22Rv1 (cell line): Measurements from ENCODE around the gene FHL1.
"Not testable (repeated sequence)": the region's sequence is repeated elsewhere in the genome, so short reads cannot be mapped to it uniquely, and the experiment has no call there.

Experiments used
- H3K27ac ChIP-seq: fragments of 450-650 bp; 2 replicates; pipeline ENCODE4 v1.5.1; 2017
- ZFX ChIP-seq: fragments of 450-650 bp; IDR thresholded peaks from 2 replicates; pipeline ENCODE4 v1.6.1; 2017; ENCODE audit warnings: antibody characterized with exemption, borderline replicate concordance
- TF ChIP-seq, protein P1 (sequence below): fragments of 450-650 bp; IDR thresholded peaks from 2 replicates; pipeline ENCODE4 v1.5.1; 2017; ENCODE audit warnings: mild to moderate bottlenecking

Gene FHL1

DNA sequence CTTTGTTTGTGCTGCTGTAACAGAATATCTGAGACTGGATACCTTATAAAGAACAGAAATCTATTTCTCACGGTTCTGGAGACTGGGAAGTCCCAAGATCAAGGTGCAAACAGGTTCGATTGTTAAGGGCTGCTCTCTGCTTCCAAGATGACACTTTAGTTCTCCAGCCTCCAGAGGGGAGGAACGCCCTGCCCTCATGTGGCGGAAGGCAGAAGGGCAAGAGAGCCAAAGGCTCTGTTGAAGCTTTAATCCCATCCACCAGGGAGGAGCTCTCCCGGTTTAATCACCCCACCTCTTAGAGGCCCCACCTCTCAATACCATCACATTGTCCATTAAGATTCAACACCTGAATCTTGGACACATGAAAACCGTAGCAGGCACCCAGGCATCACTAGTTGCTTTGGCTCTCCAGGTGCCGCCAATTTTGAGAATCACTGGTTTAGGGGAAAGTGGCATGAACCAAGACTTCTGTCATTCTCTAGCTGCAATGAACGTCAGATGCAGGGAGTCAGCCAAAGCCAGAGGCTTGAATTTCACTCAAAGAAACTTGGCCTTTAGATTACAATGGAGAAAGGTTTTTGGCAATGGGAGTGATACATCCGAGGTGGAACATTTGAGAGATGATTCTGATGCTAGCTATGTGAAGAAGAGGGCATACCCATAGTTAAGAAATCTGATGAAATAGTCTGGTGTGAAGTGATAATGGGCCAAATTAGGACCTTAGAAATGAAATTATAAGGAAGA is 15.7 kb downstream of the FHL1 start:
- no peak overlapping the region for H3K27ac ChIP-seq
- TF ChIP-seq, protein P1, sequence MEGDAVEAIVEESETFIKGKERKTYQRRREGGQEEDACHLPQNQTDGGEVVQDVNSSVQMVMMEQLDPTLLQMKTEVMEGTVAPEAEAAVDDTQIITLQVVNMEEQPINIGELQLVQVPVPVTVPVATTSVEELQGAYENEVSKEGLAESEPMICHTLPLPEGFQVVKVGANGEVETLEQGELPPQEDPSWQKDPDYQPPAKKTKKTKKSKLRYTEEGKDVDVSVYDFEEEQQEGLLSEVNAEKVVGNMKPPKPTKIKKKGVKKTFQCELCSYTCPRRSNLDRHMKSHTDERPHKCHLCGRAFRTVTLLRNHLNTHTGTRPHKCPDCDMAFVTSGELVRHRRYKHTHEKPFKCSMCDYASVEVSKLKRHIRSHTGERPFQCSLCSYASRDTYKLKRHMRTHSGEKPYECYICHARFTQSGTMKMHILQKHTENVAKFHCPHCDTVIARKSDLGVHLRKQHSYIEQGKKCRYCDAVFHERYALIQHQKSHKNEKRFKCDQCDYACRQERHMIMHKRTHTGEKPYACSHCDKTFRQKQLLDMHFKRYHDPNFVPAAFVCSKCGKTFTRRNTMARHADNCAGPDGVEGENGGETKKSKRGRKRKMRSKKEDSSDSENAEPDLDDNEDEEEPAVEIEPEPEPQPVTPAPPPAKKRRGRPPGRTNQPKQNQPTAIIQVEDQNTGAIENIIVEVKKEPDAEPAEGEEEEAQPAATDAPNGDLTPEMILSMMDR: peak; percentile 62
- TF ChIP-seq ZFX: no peak

DNA sequence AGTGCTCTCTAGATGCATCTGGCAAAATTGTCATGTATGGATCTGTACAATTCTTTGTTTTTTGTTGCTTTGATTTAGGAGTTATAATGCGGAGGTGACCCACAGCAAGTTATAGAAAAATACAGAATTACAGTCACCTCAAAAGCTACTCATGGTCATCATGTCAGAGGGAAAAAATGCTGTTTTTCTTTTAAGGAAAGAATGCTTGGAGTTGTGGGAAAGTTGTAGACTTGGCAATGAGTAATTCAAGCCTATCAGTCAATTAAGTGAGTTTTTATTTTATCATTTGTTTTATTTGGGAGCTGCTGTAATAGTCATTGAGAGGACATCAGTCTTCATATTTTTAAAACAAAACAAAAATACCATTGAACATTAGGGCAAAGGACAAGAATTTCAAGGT is 16.4 kb downstream of the FHL1 start:
- TF ChIP-seq, protein P1: no peak
- TF ChIP-seq ZFX: no peak

DNA sequence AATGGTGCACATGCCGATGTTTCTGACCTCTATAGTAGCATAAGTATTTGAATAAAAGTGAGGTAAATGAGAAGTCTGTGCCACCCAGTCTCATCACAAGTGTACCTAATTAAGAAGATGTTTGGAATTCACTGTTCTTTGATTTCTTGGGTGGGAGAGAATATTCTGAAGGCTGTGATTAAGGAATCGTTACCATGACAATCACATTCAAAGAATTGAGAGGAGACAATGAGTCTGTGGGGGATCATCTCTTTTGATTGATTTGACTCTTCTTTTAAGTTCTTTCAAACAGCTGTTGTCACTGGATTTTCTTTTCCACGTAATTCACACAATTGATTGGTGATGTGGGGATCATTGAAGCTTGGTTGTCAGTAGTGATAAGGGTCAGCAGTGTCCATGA is 18.1 kb downstream of the FHL1 start:
- H3K27ac ChIP-seq: no peak overlapping the region
- TF ChIP-seq ZFX: no peak
- TF ChIP-seq, protein P1: no peak

More for the DNA sequence above, 16.4 kb downstream of the FHL1 start:
- no peak overlapping the region for H3K27ac ChIP-seq

DNA sequence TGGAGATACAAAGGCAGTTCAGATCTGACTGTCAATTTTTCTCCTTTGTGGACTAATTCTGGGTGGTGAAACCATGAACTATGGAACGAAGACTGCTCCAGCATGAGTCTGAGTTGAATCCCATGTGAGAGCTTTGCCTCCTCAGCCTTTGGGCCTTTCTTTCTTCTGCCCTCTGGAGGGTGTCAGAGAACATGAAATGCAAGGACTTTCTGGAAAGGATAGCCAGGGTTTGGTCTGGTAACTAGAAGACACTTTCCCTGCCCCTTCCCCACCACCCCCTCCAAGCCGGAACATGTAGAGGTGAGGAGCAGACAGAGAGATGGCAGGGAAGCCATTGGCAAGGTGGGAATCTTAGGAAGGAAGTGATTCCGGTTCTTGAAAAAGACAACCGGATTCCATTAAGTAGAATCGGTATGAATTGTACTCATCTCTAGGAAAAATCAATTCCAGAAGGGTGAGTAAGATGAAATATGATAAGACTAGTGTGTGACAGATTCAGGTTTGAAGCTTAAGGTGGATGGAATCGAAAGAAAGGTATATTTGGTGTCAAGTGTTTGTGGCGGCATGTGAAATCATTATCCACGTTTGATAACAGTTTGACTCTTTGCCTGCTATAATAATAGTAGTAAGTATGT is 19.0 kb downstream of the FHL1 start:
- TF ChIP-seq, protein P1: no peak
- TF ChIP-seq ZFX: no peak
- H3K27ac ChIP-seq: no peak overlapping the region

DNA sequence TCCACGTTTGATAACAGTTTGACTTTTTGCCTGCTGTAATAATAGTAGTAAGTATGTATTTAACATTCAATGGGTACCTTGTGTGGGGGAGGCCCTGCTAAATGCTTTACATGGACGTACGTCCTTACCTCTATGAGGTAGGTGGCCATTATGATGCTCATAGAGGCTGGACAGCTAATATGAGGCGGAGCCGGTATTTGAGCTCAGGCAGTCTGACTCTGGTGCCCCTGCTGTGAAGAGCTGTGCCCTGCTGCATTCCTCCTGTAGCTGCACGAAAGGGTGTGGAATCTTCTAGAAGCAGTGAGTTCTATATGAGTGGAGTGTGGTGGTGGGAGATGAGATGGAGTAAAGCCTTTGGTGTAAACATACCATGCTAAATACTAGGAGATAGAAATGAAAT is 20.7 kb downstream of the FHL1 start:
- not testable (repeated sequence) for H3K27ac ChIP-seq

DNA sequence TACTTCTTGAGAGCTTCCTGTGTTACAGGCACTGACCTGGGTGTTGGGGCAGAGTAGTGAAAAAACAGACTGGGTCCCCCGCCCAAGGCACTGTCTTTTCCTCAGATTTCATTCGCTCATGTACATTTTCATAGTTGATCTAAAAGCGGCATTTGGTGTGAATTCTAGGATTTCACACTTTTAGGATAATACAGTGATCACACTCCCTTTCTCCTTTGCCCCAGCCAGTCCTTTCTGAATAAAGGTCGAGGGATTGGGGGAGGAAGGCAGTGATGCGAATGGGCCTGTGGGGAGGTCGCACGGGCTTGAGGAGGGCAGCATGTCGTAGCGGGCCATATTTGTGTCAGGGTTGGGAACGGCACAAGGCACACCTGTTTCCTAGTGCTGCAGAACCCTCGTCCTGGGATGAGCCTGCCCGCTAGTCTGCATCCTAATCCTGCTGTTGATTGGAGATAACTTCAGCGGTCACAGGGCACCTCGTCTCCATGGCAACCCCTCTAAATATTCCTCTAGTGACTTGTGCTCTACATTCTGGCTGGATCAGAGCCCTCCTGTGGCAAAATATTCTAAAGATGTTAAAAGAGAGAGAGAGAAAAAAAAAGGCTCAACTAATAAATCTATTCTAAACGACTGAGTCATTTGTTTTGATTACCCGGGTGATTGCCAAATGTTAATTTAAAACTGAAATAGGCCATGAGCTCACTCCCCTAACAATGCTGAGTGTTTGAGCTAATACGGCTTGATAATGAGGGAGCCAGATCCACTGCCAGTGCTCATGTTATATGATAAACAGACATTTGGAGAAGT is 21.8 kb downstream of the FHL1 start:
- H3K27ac ChIP-seq: no peak overlapping the region
- TF ChIP-seq, protein P1: no peak
- TF ChIP-seq ZFX: no peak

DNA sequence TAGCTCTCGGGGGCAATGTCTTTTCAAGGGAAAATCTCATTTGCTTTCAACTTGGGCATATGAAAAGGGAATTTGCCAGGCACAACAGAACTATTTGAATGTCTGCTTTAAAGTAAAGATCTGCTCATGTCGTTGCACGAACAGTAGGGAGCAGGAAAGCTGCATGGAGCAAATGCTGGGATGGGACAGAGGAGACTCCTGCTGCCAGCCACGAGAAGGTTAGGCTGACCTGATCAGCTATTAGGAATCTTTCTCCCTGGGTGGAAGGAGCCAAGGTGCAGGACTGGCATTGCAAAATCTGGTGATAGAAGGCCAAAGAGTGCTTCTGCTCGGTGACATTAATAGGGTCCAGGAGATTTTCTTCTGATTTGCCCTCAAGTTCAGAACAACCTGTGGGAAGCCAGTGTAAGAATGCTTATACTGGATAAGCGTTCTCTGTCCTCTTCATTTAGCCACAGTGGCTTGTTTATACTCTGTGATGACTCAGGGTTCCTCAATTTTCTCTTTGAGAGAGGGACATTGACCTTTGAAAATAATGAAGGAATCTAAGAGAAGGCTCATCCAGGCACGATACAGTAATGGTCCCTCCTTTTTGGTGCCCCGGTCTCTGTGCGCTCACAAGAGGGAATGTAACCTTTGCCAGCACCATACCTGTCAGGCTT is 22.9 kb downstream of the FHL1 start:
- H3K27ac ChIP-seq: no peak overlapping the region
- TF ChIP-seq, protein P1: no peak
- no peak for TF ChIP-seq ZFX
